ENCODE data around the gene PLAAT1. TPM values are rescaled to one million over a fixed set of nuclear protein-coding genes. Genes with fewer than 3 reads are reported as not detected.

Gene PLAAT1
- total RNA-seq, 2 experiments from 2014 or later: not detected

DNA sequence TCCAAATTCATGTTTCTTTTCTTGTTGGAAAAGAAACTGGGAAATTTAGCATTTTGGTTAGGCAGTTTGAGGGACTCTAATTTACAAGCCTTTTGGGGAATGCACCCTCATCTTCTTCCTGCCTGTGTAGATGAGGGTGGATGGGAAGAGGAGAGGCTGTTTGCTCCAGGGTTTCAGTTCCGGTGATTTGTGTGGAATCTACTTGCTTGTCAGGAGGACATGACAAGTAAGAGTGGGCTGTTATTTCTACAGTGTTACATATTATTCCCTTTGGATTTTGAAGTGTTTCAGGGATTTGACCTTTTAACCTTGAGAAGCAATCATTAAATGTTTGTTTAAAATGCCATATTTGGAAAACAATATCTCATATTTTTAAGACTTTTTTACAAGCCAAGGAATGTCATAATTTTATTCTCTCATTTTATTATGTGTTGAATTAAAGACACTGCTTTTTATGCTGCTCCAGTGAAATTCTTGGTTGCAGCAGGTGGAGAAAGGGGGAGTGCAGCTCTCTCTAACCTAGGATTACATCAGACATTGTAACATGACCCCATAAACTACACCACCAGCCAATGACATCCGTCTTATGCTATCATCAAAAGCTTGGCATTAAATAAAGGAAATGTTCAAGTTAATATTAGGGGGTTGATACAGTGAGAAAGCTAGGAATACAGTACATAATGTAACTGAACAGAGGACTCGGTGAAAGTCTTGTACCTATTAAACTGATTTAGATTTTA lies 30.2 kb downstream of the PLAAT1 start:
- CTCF ChIA-PET: no interaction called here
- Mint-ChIP-seq H3K4me1 (no peaks in the 10 kb centered on the region), H3K4me3 (no peak overlapping the region), H3K36me3 (ENCODE audit: low read depth) (no peaks in the 10 kb centered on the region), H3K27me3 (no peaks in the 10 kb centered on the region), H3K27ac (no peak overlapping the region), H3K9me3 (no peaks in the 10 kb centered on the region)
- DNase-seq: no peak
- POLR2A ChIA-PET: no interaction called here

- no peak for DNase-seq
- no peaks in the 10 kb centered on the region for H3K4me1 Mint-ChIP-seq
- H3K9me3 Mint-ChIP-seq: peaks cover 11% of the 10 kb centered on the region
- no peaks in the 10 kb centered on the region for H3K36me3 Mint-ChIP-seq (ENCODE audit: low read depth)
- H3K4me3 Mint-ChIP-seq: no peak overlapping the region
- CTCF ChIA-PET: no interaction called here
- POLR2A ChIA-PET: no interaction called here
- H3K27me3 Mint-ChIP-seq: no peaks in the 10 kb centered on the region
- no peak overlapping the region for H3K27ac Mint-ChIP-seq
Measured at GRCh38 chr3:193292386-193292785, 51.4 kb downstream of the PLAAT1 start.

DNA sequence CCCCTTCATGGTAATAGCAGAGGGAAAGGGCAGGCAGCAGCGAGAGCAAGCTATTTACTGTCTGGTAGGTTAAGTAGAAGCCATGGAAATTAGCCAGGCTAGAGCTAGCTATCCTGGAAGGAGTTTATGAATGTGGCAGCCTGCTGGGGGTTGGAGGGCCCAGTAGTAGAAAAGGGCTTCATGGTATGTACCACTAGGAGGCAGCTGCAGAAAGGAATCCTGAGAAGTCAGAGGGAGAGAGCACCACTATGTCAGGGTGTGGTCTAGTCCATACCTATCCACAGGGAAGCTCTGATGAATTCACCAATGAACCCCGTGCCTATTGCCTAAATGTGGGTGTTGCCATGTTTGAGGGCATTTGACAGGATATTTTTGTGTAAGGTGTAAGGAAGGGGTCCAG lies 55.0 kb downstream of the PLAAT1 start:
- Mint-ChIP-seq H3K36me3 (ENCODE audit: low read depth) (no peaks in the 10 kb centered on the region), H3K4me3 (no peak overlapping the region), H3K27ac (no peak overlapping the region), H3K4me1 (no peaks in the 10 kb centered on the region), H3K27me3 (no peaks in the 10 kb centered on the region), H3K9me3 (peaks cover 10% of the 10 kb centered on the region)
- ChIA-PET POLR2A (no interaction called here), CTCF (no interaction called here)
- DNase-seq: no peak

GRCh38 chr3:193297421-193297820 lies 56.4 kb downstream of the PLAAT1 start:
- Mint-ChIP-seq H3K27me3 (no peaks in the 10 kb centered on the region), H3K4me1 (no peaks in the 10 kb centered on the region), H3K27ac (no peak overlapping the region), H3K36me3 (ENCODE audit: low read depth) (no peaks in the 10 kb centered on the region), H3K4me3 (no peak overlapping the region), H3K9me3 (peaks cover 2% of the 10 kb centered on the region)
- POLR2A ChIA-PET: no interaction called here
- CTCF ChIA-PET: no interaction called here
- no peak for DNase-seq

DNA sequence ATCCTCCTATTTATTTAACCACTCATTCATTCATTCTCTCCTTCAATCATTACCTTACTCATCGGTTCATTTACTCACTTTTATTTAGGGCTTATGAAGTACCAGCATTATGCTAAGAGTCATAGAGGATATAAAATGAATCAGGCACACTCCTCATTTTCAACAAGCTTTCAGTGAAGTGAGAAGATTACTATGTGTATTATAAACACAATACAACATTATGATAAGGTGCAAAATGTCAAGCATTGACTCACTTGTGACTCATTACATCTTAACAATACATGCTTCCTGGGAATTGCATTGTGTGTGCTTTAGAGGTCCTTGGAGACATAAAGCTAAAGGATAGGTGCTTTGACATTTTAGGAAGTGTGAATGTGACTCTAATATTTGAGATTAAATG lies 60.4 kb downstream of the PLAAT1 start:
- Mint-ChIP-seq H3K27me3 (peaks cover 3% of the 10 kb centered on the region), H3K4me3 (no peak overlapping the region), H3K4me1 (no peaks in the 10 kb centered on the region), H3K27ac (no peak overlapping the region), H3K36me3 (ENCODE audit: low read depth) (no peaks in the 10 kb centered on the region), H3K9me3 (no peaks in the 10 kb centered on the region)
- DNase-seq: no peak
- ChIA-PET CTCF (no interaction called here), POLR2A (no interaction called here)

DNA sequence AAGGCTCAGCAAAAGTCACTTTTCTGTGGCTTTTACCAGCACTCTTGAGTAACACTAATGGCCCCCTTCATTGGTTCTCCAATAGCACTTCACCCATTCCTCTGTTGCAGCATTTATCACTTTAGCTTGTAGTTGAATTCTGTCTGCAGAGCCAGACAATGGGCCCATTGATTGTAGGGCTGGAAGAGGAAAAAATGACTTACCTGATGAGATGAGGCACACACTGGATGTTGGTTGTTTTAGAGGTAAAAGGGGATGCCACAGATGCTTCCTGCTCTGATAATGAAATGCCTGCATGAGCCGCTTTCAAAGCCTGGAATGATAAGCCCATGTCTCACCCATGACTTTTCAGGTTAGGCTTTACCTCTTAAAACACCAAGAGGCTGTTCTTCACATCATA lies 64.3 kb downstream of the PLAAT1 start:
- H3K4me1 Mint-ChIP-seq: no peaks in the 10 kb centered on the region
- CTCF ChIA-PET: no interaction called here
- POLR2A ChIA-PET: no interaction called here
- H3K27ac Mint-ChIP-seq: no peak overlapping the region
- peaks cover 3% of the 10 kb centered on the region for H3K27me3 Mint-ChIP-seq
- H3K4me3 Mint-ChIP-seq: no peak overlapping the region
- DNase-seq: no peak
- H3K9me3 Mint-ChIP-seq: no peaks in the 10 kb centered on the region
- no peaks in the 10 kb centered on the region for H3K36me3 Mint-ChIP-seq (ENCODE audit: low read depth)

- H3K27me3 Mint-ChIP-seq: peaks cover 4% of the 10 kb centered on the region
- DNase-seq: no peak
- no peaks in the 10 kb centered on the region for H3K36me3 Mint-ChIP-seq (ENCODE audit: low read depth)
- H3K4me1 Mint-ChIP-seq: no peaks in the 10 kb centered on the region
- ChIA-PET POLR2A (no interaction called here), CTCF (no interaction called here)
- H3K27ac Mint-ChIP-seq: no peak overlapping the region
- H3K4me3 Mint-ChIP-seq: no peak overlapping the region
- no peaks in the 10 kb centered on the region for H3K9me3 Mint-ChIP-seq
Measured at GRCh38 chr3:193310914-193311723, 70.1 kb downstream of the PLAAT1 start.

- Mint-ChIP-seq H3K9me3 (no peaks in the 10 kb centered on the region), H3K27me3 (peaks cover 4% of the 10 kb centered on the region), H3K36me3 (ENCODE audit: low read depth) (no peaks in the 10 kb centered on the region), H3K4me1 (no peaks in the 10 kb centered on the region), H3K4me3 (no peak overlapping the region), H3K27ac (no peak overlapping the region)
- CTCF ChIA-PET: no interaction called here
- POLR2A ChIA-PET: no interaction called here
- no peak for DNase-seq
Measured at GRCh38 chr3:193313061-193313958, 72.3 kb downstream of the PLAAT1 start.

DNA sequence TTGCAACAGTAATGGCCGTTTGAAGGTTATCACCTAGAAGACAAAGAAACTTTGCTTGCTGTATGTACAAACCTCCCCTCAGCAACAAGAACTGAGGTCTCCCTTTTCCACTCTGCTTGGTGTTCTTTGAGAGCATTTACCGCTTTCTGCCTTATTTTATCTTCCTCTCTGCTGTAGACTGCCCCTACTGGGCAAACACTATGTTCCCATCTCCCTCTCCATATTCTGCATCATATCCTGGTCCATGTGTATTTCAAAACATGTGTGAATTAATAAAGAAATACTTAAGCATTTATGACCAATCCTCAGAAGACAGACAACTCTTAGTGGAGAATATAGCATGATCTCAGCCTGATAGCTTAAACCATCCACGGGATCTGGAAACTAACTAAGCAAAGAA lies 73.1 kb downstream of the PLAAT1 start:
- Mint-ChIP-seq H3K36me3 (ENCODE audit: low read depth) (no peaks in the 10 kb centered on the region), H3K4me1 (no peaks in the 10 kb centered on the region)
- CTCF ChIA-PET: no interaction called here

DNA sequence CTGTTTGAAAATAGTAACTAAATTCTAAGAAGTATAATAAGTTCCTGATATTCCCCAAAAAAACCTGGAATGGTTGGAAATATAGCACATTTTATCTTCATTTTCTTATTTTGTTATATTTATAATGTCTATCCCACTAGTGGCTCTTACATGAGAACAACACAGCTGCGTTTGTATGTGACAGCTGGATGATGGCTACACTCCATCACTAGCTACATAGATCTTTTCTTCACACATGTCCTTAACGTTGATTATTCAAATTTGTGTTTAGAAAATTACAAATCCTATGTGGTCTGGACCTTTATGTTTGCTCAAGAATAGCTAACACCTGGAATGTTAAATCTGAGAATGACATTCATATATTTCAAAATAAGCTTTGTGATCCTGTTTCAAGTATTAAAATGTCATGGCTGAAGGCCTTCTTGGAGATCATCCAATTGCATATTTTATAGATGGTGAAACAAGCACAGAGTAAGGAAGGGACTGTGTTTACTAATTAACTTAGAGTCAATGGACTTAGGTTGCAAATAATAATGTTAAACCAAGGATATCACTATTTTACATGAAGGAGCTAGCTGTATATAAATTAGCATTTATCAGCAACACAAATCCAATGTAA lies 76.8 kb downstream of the PLAAT1 start:
- Mint-ChIP-seq H3K9me3 (no peaks in the 10 kb centered on the region), H3K27ac (no peak overlapping the region), H3K36me3 (ENCODE audit: low read depth) (no peaks in the 10 kb centered on the region), H3K4me1 (no peaks in the 10 kb centered on the region), H3K4me3 (no peak overlapping the region), H3K27me3 (peaks cover 4% of the 10 kb centered on the region)
- POLR2A ChIA-PET: no interaction called here
- CTCF ChIA-PET: no interaction called here
- no peak for DNase-seq

More for the DNA sequence above, 73.1 kb downstream of the PLAAT1 start:
- POLR2A ChIA-PET: no interaction called here
- no peak overlapping the region for H3K27ac Mint-ChIP-seq
- no peak overlapping the region for H3K4me3 Mint-ChIP-seq
- H3K9me3 Mint-ChIP-seq: no peaks in the 10 kb centered on the region
- no peak for DNase-seq
- H3K27me3 Mint-ChIP-seq: peaks cover 4% of the 10 kb centered on the region

Other genes with a start within 250 kb of the PLAAT1 start
- not detected for gene ATP13A5, start 137.5 kb downstream of the PLAAT1 start, total RNA-seq